ENCODE results near the gene MTHFSD. TPM values are rescaled to one million over a fixed set of nuclear protein-coding genes. Genes with fewer than 3 reads are reported as not detected.
A peak's percentile ranks its signal among the peaks of the same experiment; 100 is the strongest.

MTHFSD gene
- total RNA-seq, 4 donors from 2014 or later = 12.5 to 26.6 (median 19.3) TPM

DNA sequence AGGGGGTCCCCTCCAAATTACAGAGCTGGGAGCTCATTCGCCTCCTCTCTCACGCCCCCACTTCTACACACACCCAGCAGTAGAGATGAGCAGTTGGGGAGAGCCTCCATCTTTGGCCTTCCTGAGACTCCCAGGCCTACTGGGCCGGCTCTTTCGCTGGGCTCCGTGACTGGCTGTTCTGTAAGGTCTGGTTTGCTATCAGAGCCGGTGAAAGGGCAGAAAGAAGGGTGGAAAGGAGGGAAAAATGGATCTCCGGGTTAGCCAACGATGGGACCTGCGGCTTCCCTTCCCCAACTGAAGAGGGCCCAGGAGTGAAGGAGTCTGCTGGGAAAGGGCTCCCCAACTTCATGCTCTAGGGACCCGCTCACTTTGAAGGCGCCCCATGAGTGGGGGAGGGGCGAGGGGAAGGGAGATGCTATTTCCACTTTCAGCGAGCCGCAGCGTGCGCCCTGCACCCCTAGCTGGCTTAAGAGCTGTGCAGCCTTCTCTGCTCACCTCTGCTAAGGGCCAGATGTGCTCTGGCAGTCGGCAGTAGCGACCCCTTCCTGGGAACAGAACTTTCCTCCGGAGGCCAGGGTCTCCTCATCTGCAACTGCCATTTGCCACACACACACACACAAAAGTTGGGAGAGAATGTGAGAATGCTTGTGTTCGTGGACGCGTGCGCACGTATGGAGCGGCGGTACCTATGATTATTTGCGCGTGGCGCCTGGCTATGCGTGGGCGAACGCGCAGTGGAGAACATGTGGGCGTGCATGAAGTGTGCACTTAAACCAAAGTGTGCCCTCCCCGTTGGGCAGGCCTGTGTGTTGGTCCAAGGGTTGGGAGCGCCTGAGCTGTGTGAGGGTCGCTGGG, 47.6 kb downstream of the MTHFSD start:
- WGBS, 2 donors (ENCODE audit: low coverage in 1 of 2) = 37% methylated on average over 18 of the region's 37 CpGs; no CpG with 5 or more reads in 1 of the 2 donors
- peak; percentile 55 for TF ChIP-seq POLR2AphosphoS5 (IDR thresholded peaks at IDR 0.05)
- TF ChIP-seq, protein P1, sequence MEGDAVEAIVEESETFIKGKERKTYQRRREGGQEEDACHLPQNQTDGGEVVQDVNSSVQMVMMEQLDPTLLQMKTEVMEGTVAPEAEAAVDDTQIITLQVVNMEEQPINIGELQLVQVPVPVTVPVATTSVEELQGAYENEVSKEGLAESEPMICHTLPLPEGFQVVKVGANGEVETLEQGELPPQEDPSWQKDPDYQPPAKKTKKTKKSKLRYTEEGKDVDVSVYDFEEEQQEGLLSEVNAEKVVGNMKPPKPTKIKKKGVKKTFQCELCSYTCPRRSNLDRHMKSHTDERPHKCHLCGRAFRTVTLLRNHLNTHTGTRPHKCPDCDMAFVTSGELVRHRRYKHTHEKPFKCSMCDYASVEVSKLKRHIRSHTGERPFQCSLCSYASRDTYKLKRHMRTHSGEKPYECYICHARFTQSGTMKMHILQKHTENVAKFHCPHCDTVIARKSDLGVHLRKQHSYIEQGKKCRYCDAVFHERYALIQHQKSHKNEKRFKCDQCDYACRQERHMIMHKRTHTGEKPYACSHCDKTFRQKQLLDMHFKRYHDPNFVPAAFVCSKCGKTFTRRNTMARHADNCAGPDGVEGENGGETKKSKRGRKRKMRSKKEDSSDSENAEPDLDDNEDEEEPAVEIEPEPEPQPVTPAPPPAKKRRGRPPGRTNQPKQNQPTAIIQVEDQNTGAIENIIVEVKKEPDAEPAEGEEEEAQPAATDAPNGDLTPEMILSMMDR (IDR thresholded peaks at IDR 0.05) = no peak
- peaks cover 0 to under 1% of the 10 kb centered on the region in 2 donors for H3K36me3 ChIP-seq
- H3K9me3 ChIP-seq = no peaks in the 10 kb centered on the region
- peak overlapping the region; percentile 94 to 99 (median 98) for H3K27ac ChIP-seq
- peak overlapping the region; percentile 46 to 89 for H3K4me3 ChIP-seq
- peaks cover 55% of the 10 kb centered on the region for H3K27me3 ChIP-seq
- ATAC-seq = no peak
- peaks cover 0 to 61% (median 5%) of the 10 kb centered on the region in 3 donors for H3K4me1 ChIP-seq

DNA sequence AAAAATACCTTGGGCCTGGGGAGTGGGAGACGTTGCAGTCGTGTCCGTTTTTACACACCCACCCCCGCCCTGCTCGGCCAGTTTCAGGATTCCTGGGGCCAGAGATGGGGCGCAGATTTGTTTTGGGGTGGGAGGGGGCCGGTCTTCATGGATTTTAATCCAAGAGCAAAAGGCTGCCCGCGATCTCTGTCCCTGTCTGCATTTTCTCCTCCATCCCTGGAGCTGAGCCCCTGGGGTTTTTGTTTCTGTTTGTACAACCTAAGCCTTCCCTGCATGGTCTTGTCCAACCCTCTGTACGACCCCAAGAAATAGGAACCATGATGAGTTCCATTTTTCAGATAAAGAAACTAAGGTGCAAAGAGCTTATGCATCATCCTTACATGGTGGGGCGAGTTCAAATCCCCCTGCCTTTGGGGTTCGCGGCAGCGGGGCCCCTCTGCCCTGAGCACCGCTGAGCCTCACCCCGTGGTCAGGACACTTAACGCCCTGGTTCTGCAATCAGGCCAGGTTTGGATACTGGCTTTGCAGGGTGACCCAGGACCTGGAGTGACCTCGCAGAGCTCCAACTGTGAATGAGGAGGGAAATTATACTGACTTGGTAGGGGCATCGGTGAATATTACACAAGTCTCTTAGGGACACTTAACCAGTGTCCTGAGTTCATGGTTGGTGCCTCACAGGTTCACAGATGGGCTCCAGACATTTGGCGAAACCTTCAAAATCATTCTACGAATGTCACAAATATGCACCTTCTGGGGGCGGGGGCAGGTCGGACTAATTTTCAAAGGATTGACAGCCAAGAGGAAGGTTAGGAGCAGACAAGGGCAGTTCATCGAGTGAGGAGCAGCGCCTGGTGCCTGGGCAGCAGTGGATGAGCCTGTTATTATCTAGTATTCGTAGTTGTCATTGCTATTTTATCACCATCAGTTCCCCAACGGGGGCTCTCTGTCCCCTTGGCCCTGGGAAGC, 48.9 kb downstream of the MTHFSD start:
- H3K4me3 ChIP-seq = peak overlapping the region; percentile 46 to 89
- no peak for ATAC-seq
- 20 to 38% methylated on average over 10 to 11 of the region's 27 CpGs for WGBS, 2 donors (ENCODE audit: low coverage in 1 of 2)
- H3K4me1 ChIP-seq = peaks cover 0 to 70% (median 5%) of the 10 kb centered on the region in 3 donors
- peak overlapping the region; percentile 94 to 99 (median 98) for H3K27ac ChIP-seq
- peaks cover 59% of the 10 kb centered on the region for H3K27me3 ChIP-seq
- no peaks in the 10 kb centered on the region for H3K9me3 ChIP-seq
- no peaks in the 10 kb centered on the region for H3K36me3 ChIP-seq
- TF ChIP-seq POLR2A (IDR thresholded peaks at IDR 0.05) = peak in 1 of 2 donors; percentile 18
- TF ChIP-seq EP300 (IDR thresholded peaks at IDR 0.05) = no peak
- peak; percentile 4 for TF ChIP-seq POLR2AphosphoS5 (IDR thresholded peaks at IDR 0.05)
- TF ChIP-seq, protein P1 (IDR thresholded peaks at IDR 0.05) = no peak

DNA sequence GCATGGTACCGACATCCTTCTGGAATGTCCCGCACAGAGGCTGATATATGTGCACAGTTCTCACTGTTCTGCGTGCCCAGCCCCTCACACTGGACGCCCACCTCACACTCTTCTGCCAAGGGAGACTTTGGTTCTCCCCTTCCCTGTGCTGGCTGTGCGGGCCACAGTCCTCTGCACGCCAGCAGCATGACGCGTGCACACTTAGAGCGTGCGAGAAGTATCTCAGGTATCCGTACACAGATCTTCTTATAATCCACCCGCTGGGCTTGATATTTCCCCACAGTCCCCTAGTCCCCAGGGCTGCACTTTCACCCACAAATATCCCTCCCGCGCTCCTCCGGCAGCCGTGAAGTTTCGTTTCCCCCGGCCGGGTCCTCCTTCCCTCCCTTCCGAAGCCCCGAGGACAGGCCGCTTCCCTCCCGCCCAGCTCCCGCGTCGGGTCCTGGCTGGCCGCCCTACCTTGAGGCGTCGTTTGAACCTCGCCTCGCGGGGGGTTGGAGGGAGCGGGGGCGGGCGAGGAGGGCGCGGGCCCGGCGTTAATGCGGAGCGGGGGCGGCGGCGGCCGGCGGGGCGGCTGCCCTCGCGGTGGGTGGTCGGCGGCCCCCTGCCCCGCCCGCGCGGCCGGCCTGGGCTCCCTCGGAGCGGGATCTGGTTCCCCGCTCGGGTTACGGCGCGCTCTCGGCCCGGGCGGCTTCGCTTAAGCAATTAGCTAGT, 49.7 kb downstream of the MTHFSD start:
- 11 to 31% methylated on average over 2 to 17 of the region's 67 CpGs for WGBS, 2 donors (ENCODE audit: low coverage in 1 of 2)
- ATAC-seq = no peak
- Histone ChIP-seq H3K36me3 (no peaks in the 10 kb centered on the region), H3K4me3 (peak overlapping the region; percentile 46 to 89), H3K9me3 (no peaks in the 10 kb centered on the region), H3K27me3 (peaks cover 63% of the 10 kb centered on the region), H3K4me1 (peaks cover 0 to 78% (median 12%) of the 10 kb centered on the region in 3 donors), H3K27ac (peak overlapping the region; percentile 94 to 99 (median 98))
- TF ChIP-seq POLR2AphosphoS5 (IDR thresholded peaks at IDR 0.05) (peak; percentile 49), POLR2A (IDR thresholded peaks at IDR 0.05) (peak; percentile 18)
- TF ChIP-seq, protein P1 (IDR thresholded peaks at IDR 0.05) = no peak

DNA sequence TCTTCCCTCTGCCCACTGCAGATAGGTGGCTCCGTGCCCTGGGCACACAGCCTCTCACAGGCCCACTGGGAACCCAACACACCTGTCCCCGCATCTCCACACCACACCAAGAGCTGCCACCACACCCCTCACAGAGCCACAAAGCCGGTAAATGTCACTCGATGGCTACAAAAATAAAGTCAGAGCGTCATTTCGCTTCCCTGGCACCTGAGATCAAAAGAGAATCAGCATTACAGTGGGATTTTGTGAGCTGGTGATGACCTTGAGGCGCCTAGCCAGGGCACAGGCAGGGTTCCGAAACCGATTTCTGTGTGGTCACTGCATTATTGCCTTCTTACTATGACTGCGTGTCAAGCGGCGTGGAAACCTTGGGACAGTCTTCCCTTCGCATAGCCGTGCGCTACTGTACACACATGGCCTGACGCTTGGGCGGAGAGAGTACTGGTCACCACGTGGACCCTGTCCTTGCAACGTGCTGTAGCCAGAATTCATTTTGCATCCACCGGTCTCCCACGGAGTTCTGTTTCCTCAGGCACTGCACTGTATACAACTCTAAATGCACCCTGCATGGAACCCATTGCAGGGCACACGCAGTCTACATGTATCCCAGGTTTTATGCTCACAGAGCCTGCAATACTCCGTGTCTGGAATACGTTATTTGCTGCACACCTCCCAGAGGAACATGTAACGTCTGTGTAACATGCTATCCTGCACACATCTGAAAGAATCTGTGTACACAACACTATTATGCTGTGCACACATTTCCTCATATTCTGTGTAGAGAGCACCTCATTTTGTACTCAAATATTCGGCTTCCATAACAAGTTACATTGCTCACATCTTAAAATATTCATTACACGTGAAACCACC, 50.5 kb downstream of the MTHFSD start:
- Histone ChIP-seq H3K27me3 (peaks cover 69% of the 10 kb centered on the region), H3K4me3 (peak overlapping the region; percentile 46 to 89), H3K36me3 (no peaks in the 10 kb centered on the region), H3K27ac (peak overlapping the region; percentile 94 to 99 (median 98)), H3K9me3 (no peaks in the 10 kb centered on the region), H3K4me1 (peaks cover 0 to 86% (median 17%) of the 10 kb centered on the region in 3 donors)
- TF ChIP-seq POLR2AphosphoS5 (IDR thresholded peaks at IDR 0.05) = peak; percentile 72
- TF ChIP-seq POLR2A (IDR thresholded peaks at IDR 0.05) = no peak
- TF ChIP-seq, protein P1 (IDR thresholded peaks at IDR 0.05) = no peak
- no peak for TF ChIP-seq EP300 (IDR thresholded peaks at IDR 0.05)
- 22 to 31% methylated on average over 11 to 21 of the region's 27 CpGs for WGBS, 2 donors (ENCODE audit: low coverage in 1 of 2)
- no peak for ATAC-seq

Data from gastroesophageal sphincter (tissue), 4 donors.